Activated T-cell treated with anti-CD3 and anti-CD28 coated beads for 24 hours (primary cell): Measurements from ENCODE around the gene TIAM1.

Experiments
- DNase-seq: peaks from one replicate; pipeline ENCODE4 v3.0.0-alpha.2; 2020; ENCODE audit warnings: low read depth

TIAM1 gene

GRCh38 chr21:31343680-31344480 is at the start of gene TIAM1:
Gene TIAM1 (minus strand): TSS chr21:31344261. CDS start chr21:31266972, 77,289 bp downstream.
- DNase-seq = no peak

GRCh38 chr21:31387560-31388186 is 43.6 kb upstream of the TIAM1 start:
- no peak for DNase-seq

GRCh38 chr21:31386006-31386405 is 41.9 kb upstream of the TIAM1 start:
- no peak for DNase-seq

- no peak for DNase-seq
Measured at GRCh38 chr21:31383770-31384169, 39.7 kb upstream of the TIAM1 start.

- DNase-seq = no peak
Measured at GRCh38 chr21:31382060-31382459, 38.0 kb upstream of the TIAM1 start.

- DNase-seq = no peak
Measured at GRCh38 chr21:31376301-31376700, 32.2 kb upstream of the TIAM1 start.

GRCh38 chr21:31374395-31374794 is 30.3 kb upstream of the TIAM1 start:
- DNase-seq = no peak

GRCh38 chr21:31372471-31372765 is 28.4 kb upstream of the TIAM1 start:
- DNase-seq = no peak

GRCh38 chr21:31371715-31372470 is 27.8 kb upstream of the TIAM1 start:
- no peak for DNase-seq

- DNase-seq = no peak
Measured at GRCh38 chr21:31370893-31371544, 27.0 kb upstream of the TIAM1 start.

GRCh38 chr21:31370281-31370892 is 26.3 kb upstream of the TIAM1 start:
- no peak for DNase-seq

- no peak for DNase-seq
Measured at GRCh38 chr21:31368361-31368760, 24.3 kb upstream of the TIAM1 start.

GRCh38 chr21:31367801-31368200 is 23.7 kb upstream of the TIAM1 start:
- no peak for DNase-seq

- no peak for DNase-seq
Measured at GRCh38 chr21:31366825-31367224, 22.8 kb upstream of the TIAM1 start.

GRCh38 chr21:31364253-31364945 is 20.3 kb upstream of the TIAM1 start:
- DNase-seq = no peak

- no peak for DNase-seq
Measured at GRCh38 chr21:31363720-31364119, 19.7 kb upstream of the TIAM1 start.

GRCh38 chr21:31360717-31361116 is 16.7 kb upstream of the TIAM1 start:
- DNase-seq = no peak

GRCh38 chr21:31358158-31358557 is 14.1 kb upstream of the TIAM1 start:
- no peak for DNase-seq

- no peak for DNase-seq
Measured at GRCh38 chr21:31356440-31356839, 12.4 kb upstream of the TIAM1 start.

- DNase-seq = peak; percentile 76
Measured at GRCh38 chr21:31354604-31355443, 10.8 kb upstream of the TIAM1 start.

GRCh38 chr21:31354122-31354521 is 10.1 kb upstream of the TIAM1 start:
- DNase-seq = no peak
